ENCODE measurements around the gene SGK1. TPM values are rescaled to one million over a fixed set of nuclear protein-coding genes. Genes with fewer than 3 reads are reported as not detected.

Gene SGK1
- total and polyA plus RNA-seq, 10 of the 15 experiments (the other 5 are each of a cell fraction or from before 2014, with no cell fraction given), result 0.62 to 5.1 (median 2.9) TPM

- TF ChIP-seq BCLAF1 (IDR thresholded peaks at IDR 0.05), result no peak
- no peak for TF ChIP-seq JUNB (IDR thresholded peaks at IDR 0.05)
- TF ChIP-seq CBX3 (IDR thresholded peaks at IDR 0.05; ENCODE audit: borderline replicate concordance, low read depth), result no peak
Measured at GRCh38 chr6:134251320-134251719, 66.6 kb downstream of the SGK1 start (continued).

- no peak overlapping the region for H3K9ac ChIP-seq (ENCODE audit: control insufficient read depth, insufficient read depth, low read length)
- H3K79me2 ChIP-seq (ENCODE audit: control insufficient read depth, insufficient read depth, low read length), result no peaks in the 10 kb centered on the region
- intact Hi-C loops (cut with micrococcal nuclease; ENCODE audit: unreplicated experiment), result no loop called here
- no peak for DNase-seq (ENCODE audit: low read depth, low spot score)
- H3K36me3 ChIP-seq (ENCODE audit: control insufficient read depth in 2 of 2, insufficient read depth in 2 of 2, low read length in 1 of 2), result no peaks in the 10 kb centered on the region
- no TSS peak for BruUV-seq (replicated peaks)
- no peak overlapping the region for H3K4me3 ChIP-seq
- H3K27ac ChIP-seq (ENCODE audit: control insufficient read depth, insufficient read depth), result no peak overlapping the region
- no peaks in the 10 kb centered on the region; the same call in 2 of the 3 replicates for H3K9me3 ChIP-seq (replicated peaks; ENCODE audit: control insufficient read depth, insufficient read depth, low read length)
- CTCF ChIA-PET, result interaction anchor here (2.0 kb wide), 1 partner anchor 16 kb away, joined by 4 read pairs; no protein-coding TSS in a partner anchor
- H3K4me1 ChIP-seq (ENCODE audit: control insufficient read depth, insufficient read depth, low read length), result peaks cover 25% of the 10 kb centered on the region
- in situ Hi-C loops (cut with MboI), result no loop called here
- no peak overlapping the region for H2AFZ ChIP-seq (ENCODE audit: control insufficient read depth, low read depth, low read length)
- no peak overlapping the region for H3K4me2 ChIP-seq (ENCODE audit: control insufficient read depth, insufficient read depth)
- RAD21 ChIA-PET (ENCODE audit: unreplicated experiment), result no interaction called here
- no peak for ATAC-seq
- H4K20me1 ChIP-seq (ENCODE audit: control insufficient read depth, insufficient read depth), result no peaks in the 10 kb centered on the region
- 81% methylated on average over 2 of the region's 2 CpGs for WGBS (ENCODE audit: insufficient coverage, insufficient replicate concordance, low lambda C conversion rate, missing lambda C conversion rate)
- POLR2A ChIA-PET, result interaction anchor here (0.6 kb wide), 1 partner anchor 214 kb away, joined by 3 read pairs; no protein-coding TSS in a partner anchor
- SMC1A ChIA-PET (ENCODE audit: uncharacterized antibody, unreplicated experiment), result interaction anchor here (3.4 kb wide), 1 partner anchor 15 kb away, joined by 32 read pairs; no protein-coding TSS in a partner anchor
- H3K27me3 ChIP-seq (replicated peaks in 1 of 2; ENCODE audit: control insufficient read depth in 2 of 2, insufficient read depth in 2 of 2, low read length in 1 of 2), result no peaks in the 10 kb centered on the region; a peak in 1 of 4 replicates
- FAIRE-seq, result no peak
- no peak for TF ChIP-seq ZNF217 (IDR thresholded peaks at IDR 0.05)
- TF ChIP-seq IKZF2 (IDR thresholded peaks at IDR 0.05), result no peak
- TF ChIP-seq BHLHE40 (IDR thresholded peaks at IDR 0.05; ENCODE audit: borderline replicate concordance in 1 of 2, low read depth in 2 of 2, low read length in 1 of 2), result no peak
- no peak for TF ChIP-seq PRDM15 (CRISPR knock-in tag; IDR thresholded peaks at IDR 0.05)
- no peak for TF ChIP-seq MTA3 (IDR thresholded peaks at IDR 0.05; ENCODE audit: borderline replicate concordance, low read length)
- no peak for TF ChIP-seq ETV6 (conservative IDR thresholded peaks at IDR 0.05 in 1 of 2, IDR thresholded peaks at IDR 0.05 in 1 of 2; ENCODE audit: borderline replicate concordance in 1 of 2, low read depth in 1 of 2)
- TF ChIP-seq SKIL (IDR thresholded peaks at IDR 0.05; ENCODE audit: low read depth, poor library complexity, severe bottlenecking), result no peak
- TF ChIP-seq BCL11A (IDR thresholded peaks at IDR 0.05; ENCODE audit: low read depth, low read length), result no peak
- no peak for TF ChIP-seq PAX8 (IDR thresholded peaks at IDR 0.05)
- TF ChIP-seq SMC3 (IDR thresholded peaks at IDR 0.05; ENCODE audit: borderline replicate concordance, low read length), result no peak
- no peak for TF ChIP-seq TAF1 (IDR thresholded peaks at IDR 0.05; ENCODE audit: borderline replicate concordance, low read depth, low read length)
- TF ChIP-seq WRNIP1 (IDR thresholded peaks at IDR 0.05; ENCODE audit: borderline replicate concordance, low read depth, low read length), result no peak
Measured at GRCh38 chr6:134250776-134251175, 67.1 kb downstream of the SGK1 start.
